Activated gamma-delta T cell treated with Interleukin-2 at 50 U/mL for 16 hours (primary cell): ENCODE measurements around the gene WNT3.
"Not testable (repeated sequence)": the region's sequence is repeated elsewhere in the genome, so short reads cannot be mapped to it uniquely, and the experiment has no call there.

Experiments used
- DNase-seq: peaks from one replicate; pipeline ENCODE4 v3.0.0-alpha.2; 2020

The WNT3 gene

GRCh38 chr17:46811978-46812583, 6.4 kb downstream of the WNT3 start:
- DNase-seq, result no peak

GRCh38 chr17:46810837-46811236, 7.7 kb downstream of the WNT3 start:
- no peak for DNase-seq

DNA sequence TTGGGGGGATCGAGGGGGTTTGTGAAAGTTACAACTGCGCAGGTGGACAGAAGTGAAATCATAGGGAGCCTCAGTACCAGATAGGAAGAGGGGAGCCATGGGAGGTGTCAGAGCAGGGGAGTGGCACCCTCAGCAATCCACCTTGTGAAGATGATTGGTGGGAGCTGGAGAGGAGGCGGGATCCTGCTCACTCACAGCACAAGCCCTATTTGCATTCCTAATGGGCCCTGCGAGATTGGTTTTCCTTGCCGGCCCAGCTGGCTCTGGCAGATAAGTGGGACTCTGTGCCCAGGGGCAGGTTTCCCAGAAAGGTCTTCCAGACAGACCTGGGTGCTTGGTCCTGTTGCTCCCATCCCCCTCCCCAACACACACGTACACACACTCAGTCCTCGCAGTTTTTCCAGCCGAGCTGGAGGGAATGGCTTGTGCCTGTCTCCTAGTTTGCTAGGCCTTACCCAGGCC, 9.4 kb downstream of the WNT3 start:
- DNase-seq, result no peak

- DNase-seq, result no peak
These were observed 12.7 kb downstream of the WNT3 start for GRCh38 chr17:46805771-46806170.

DNA sequence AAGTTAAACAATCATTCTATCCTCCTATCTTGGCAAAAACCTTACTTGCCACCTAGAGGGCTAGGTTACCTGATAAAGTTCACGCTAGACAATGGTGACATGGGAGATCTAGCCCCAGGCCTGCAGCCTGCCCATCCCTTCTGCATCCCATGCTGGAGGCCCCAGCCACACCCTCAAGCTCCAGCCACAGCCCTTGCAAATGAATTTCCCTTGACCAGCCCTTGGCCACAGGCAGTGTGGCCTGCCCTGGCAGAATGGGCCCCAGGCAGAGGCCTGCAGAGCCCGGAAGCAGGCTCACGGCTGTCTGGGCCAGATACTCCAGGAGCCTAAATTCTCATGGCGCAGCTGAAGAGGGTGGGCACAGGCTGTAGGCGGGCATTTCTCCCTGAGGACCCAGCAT, 14.9 kb downstream of the WNT3 start:
- no peak for DNase-seq

GRCh38 chr17:46802800-46803199, 15.7 kb downstream of the WNT3 start:
- no peak for DNase-seq

GRCh38 chr17:46800573-46800972, 17.9 kb downstream of the WNT3 start:
- DNase-seq, result no peak

- DNase-seq, result no peak
These were observed 21.4 kb downstream of the WNT3 start for GRCh38 chr17:46796956-46797530.

- DNase-seq, result no peak
These were observed 22.0 kb downstream of the WNT3 start for GRCh38 chr17:46796524-46796923.

GRCh38 chr17:46796084-46796483, 22.4 kb downstream of the WNT3 start:
- DNase-seq, result no peak

DNA sequence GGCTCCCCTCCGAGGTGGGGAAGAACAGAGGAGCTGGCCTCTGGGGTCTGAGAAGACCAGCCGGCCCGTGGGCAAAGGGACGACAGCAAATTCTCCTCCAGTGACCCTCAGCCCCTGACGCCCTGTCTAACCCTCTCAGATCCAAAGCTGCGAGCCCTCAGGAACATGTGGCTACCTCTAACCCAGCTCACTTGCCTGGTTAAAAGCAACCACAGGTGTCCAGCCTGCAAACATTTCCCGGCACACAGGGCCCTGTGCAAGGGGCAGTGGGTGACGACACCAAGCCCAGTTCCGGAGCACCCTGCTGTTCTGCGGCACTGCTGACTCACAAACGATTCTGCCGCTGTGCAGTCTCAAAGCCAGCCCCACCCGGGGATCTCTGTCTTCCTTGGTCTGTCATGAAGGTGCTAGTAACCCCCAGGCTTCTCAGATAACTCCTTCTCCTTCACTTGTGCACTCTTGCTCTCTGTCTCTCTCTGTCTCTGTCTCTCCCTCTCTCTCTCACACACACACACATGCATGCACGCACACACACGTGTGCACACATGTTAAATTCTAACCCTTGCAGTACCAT, 23.0 kb downstream of the WNT3 start:
- DNase-seq, result no peak

GRCh38 chr17:46794318-46794717, 24.2 kb downstream of the WNT3 start:
- DNase-seq, result no peak

DNA sequence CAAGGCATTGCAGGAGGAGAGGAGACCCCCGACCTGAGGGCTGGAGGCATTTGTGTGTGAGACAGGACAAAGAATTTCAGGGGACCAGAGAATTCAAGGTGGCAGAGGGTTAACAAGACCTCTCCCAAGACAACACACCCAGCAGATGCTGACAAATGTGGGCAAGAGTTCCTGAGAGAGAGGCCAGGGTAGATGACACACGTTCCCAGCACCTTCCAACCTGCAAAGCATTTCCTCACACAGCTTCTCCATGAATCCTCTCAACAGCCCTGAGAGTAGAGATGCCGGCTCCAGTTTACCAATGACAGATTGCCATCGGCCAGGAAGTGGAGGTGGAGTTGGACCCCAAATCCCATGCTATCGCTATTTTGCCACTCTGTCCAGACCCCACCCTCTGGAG, 25.0 kb downstream of the WNT3 start:
- no peak for DNase-seq

- not testable (repeated sequence) for DNase-seq
These were observed 25.5 kb downstream of the WNT3 start for GRCh38 chr17:46793023-46793422.

- no peak for DNase-seq
These were observed 26.4 kb downstream of the WNT3 start for GRCh38 chr17:46792071-46792470.

GRCh38 chr17:46791531-46791930, 27.0 kb downstream of the WNT3 start:
- no peak for DNase-seq

GRCh38 chr17:46790216-46790615, 28.3 kb downstream of the WNT3 start:
- no peak for DNase-seq

GRCh38 chr17:46789610-46790009, 28.9 kb downstream of the WNT3 start:
- no peak for DNase-seq

- no peak for DNase-seq
These were observed 29.7 kb downstream of the WNT3 start for GRCh38 chr17:46788796-46789195.

DNA sequence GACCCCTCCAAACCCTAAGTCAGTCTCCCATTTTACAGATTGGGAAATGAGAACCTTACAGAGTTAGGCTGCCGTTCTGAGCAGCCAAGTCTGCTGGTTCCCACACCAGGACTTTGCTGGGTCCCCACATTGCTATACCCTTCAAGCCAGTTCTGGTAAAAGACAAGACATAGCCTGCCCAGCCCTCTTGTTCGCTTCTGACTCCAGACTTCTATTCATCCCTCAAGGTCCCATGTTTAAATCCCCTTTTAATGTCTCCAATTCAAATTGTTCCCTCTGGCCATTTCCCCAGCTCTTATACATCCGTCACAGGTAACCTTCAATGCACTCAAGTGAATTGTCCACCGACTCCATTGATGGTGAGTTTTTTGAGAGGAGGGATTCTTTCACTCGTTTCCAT, 30.2 kb downstream of the WNT3 start:
- no peak for DNase-seq

DNA sequence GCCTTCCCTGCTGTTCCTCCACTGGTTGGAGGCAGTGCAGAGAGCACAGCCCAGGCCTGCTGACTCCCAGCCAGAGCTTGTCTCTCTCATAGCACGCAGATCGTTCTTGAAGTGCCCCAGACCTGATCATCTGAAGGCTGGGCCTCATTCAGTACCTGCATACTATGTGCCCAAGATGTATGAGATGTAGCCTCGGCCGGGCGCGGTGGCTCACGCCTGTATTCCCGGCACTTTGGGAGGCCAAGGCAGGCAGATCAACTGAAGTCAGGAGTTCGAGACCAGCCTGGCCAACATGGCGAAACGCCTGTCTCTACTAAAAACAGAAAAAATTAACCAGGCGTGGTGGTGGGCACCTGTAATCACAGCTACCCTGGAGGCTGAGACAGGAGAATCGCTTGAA, 31.0 kb downstream of the WNT3 start:
- no peak for DNase-seq

DNA sequence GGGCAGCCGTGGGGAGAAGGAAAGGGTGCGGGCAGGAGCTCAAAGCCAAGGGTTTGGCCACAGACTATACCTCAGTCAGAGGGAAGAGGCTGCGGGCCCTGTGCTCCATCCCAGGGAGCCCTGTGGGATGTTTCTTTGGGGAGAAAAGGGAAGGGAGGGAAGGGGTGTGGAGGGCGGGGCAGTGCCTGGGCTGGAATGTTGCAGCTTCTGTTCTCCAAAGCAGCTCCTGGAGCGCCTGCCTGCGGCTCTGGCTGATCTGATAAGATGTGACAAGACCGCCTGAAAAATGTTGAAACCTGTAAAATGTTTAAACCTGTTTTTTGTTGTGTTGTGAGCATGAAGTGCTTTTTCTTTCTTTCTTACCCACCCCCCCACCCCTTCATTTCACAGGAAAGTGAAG, 32.8 kb downstream of the WNT3 start:
- no peak for DNase-seq

GRCh38 chr17:46783031-46783593, 35.4 kb downstream of the WNT3 start:
- DNase-seq, result no peak

- DNase-seq, result no peak
These were observed 36.1 kb downstream of the WNT3 start for GRCh38 chr17:46782250-46782953.
